ENCODE measurements around the gene ENAH.

The ENAH gene

DNA sequence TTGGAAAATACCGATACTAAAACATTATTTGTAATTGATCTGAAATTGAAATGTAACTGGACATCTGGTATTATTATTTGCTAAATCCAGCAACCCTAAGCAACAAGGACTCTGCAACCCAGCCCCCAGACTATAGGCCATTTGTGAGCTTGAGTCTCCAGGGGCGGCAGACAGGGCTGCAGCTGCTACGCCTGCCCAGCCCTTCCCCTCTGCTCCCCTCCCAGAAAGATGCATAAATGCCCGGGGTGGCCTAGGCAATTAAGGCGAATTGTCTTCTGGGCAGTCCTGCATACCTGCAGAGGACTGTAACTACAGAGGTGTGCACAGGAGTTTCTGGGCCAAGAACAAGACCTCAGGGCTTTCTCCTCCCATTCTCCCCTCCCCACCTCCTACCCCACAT lies 183.9 kb downstream of the ENAH start:
- no peak for DNase-seq

GRCh38 chr1:225468270-225469020 lies 184.5 kb downstream of the ENAH start:
- DNase-seq: no peak

- peak; percentile 73 to 74 for DNase-seq
Observed at GRCh38 chr1:225467193-225468020, 185.5 kb downstream of the ENAH start.

DNA sequence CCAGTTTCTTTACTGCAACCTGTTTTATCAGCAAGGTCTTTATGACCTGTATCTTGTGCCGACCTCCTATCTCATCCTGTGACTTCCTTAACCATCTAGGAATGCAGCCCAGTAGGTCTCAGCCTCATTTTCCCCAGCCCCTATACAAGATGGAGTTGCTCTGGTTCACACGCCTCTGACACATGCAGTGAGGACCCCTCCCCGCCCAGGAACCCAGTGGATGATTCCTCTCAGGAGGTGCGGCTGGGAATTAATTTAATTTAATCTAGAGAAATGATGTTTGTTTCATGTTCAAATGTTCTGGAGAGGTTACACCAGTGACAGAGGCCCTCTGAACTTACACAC lies 186.1 kb downstream of the ENAH start:
- DNase-seq: no peak

GRCh38 chr1:225465793-225466517 lies 187.0 kb downstream of the ENAH start:
- no peak for DNase-seq

DNA sequence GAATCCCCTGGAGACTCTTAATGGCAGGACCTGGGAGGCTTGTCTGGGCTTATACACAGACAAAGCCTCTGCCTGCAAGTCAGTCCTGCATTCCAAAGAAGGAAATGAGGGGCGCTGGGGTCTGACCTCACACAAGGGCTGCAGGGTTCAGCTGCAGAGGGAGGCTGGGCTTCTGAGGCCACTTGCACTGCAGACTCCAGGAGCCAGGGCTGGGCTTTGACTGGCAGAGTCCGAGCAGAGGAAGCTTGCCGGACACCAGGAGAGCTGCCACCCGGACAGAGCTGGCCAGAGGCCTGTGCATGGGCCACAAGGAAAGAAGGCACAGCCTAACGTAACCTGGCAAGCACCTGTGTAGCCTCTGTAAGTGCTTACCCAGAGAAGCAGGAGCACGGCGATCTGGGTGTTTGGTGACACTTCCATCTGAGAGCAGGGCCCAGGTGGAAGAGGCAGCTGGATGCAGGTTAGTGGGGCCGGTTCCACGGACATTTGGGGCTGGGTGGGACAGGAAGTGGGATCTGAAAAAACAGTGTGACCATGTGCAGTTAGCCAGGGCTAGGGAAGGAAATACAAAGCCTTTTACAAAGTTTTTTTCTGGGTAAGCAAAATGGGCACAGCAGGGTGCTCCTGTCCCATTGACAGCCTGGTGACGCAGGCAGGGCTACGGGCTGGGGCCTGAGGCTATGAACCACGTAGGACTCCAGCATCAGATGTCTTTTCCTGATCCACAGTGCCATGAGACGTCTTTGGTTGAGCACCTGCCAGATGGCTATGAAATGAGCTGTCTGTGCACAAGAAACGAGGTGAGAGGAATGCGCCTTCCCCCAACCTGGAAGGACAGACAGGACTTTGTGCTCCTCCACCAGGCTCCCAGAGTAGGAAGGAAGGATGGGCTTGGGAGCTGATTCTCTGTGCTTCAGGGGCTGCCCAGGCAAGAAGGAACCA lies 187.8 kb downstream of the ENAH start:
- DNase-seq: no peak

GRCh38 chr1:225462714-225463574 lies 190.0 kb downstream of the ENAH start:
- no peak for DNase-seq

DNA sequence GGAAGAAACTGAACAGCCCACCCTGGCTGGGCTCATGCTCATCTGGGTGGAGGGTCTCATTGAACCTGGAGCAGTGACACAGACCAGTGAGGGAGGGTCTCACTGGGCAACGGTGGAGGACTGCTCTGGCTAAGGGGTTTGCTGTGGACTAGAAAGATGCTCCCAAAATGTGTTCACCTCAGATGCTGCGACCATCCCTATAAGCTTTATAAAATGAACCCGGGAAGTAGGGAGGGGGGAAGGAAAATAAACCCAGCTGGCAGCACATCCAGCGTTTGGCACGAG lies 190.6 kb downstream of the ENAH start:
- no peak for DNase-seq

- DNase-seq: no peak
Observed at GRCh38 chr1:225461533-225462428, 191.1 kb downstream of the ENAH start.

GRCh38 chr1:225460737-225461532 lies 192.0 kb downstream of the ENAH start:
- DNase-seq: peak; percentile 44 to 69

GRCh38 chr1:225460021-225460736 lies 192.7 kb downstream of the ENAH start:
- no peak for DNase-seq

- DNase-seq: no peak
Observed at GRCh38 chr1:225458222-225458631, 194.7 kb downstream of the ENAH start.

- DNase-seq: peak; percentile 76 to 86
Observed at GRCh38 chr1:225454733-225455132, 198.2 kb downstream of the ENAH start.

- DNase-seq: no peak
Observed at GRCh38 chr1:225453797-225454648, 198.9 kb downstream of the ENAH start.

GRCh38 chr1:225451840-225452515 lies 200.9 kb downstream of the ENAH start:
- DNase-seq: no peak

DNA sequence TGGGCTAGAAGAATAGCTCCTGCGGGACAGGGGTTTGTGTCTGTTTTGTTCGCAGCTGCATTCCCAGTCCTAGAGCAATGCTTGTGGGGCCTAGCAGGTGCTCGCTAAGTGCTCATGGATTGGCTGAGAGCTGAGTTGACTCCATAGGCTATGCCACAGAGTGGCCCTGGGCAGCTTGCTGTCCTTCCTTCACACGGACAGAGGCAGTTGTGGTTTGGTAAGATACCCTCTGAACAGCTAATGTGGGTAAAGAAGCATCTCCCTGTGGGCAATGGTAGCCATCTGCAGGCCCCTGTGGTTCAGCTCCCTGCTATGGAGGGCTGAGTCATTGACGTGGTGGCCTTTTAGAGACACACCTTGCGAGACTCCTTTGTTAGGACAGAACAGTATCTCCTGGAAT lies 201.6 kb downstream of the ENAH start:
- DNase-seq: no peak

- DNase-seq: no peak
Observed at GRCh38 chr1:225450491-225451191, 202.3 kb downstream of the ENAH start.
